ENCODE results near the gene CDH11. TPM values are rescaled to one million over a fixed set of nuclear protein-coding genes. Genes with fewer than 3 reads are reported as not detected.

CDH11 gene
- total RNA-seq, 1 experiment from 2014 or later: 22.1 TPM

GRCh38 chr16:65095090-65095728, 26.7 kb downstream of the CDH11 start:
- Histone ChIP-seq H3K9me3 (no peaks in the 10 kb centered on the region), H3K36me3 (no peaks in the 10 kb centered on the region), H3K27me3 (no peaks in the 10 kb centered on the region), H3K4me3 (no peak overlapping the region)
- DNase-seq: no peak

GRCh38 chr16:65094009-65094408, 27.9 kb downstream of the CDH11 start:
- Histone ChIP-seq H3K4me3 (no peak overlapping the region), H3K9me3 (no peaks in the 10 kb centered on the region), H3K27me3 (no peaks in the 10 kb centered on the region), H3K36me3 (no peaks in the 10 kb centered on the region)
- no peak for DNase-seq

- peak; percentile 2 for DNase-seq
- H3K36me3 ChIP-seq: no peaks in the 10 kb centered on the region
- H3K27me3 ChIP-seq: no peaks in the 10 kb centered on the region
- no peaks in the 10 kb centered on the region for H3K9me3 ChIP-seq
- no peak overlapping the region for H3K4me3 ChIP-seq
Measured at GRCh38 chr16:65083164-65083857, 38.6 kb downstream of the CDH11 start.

GRCh38 chr16:65079549-65079948, 42.3 kb downstream of the CDH11 start:
- H3K9me3 ChIP-seq: no peaks in the 10 kb centered on the region

DNA sequence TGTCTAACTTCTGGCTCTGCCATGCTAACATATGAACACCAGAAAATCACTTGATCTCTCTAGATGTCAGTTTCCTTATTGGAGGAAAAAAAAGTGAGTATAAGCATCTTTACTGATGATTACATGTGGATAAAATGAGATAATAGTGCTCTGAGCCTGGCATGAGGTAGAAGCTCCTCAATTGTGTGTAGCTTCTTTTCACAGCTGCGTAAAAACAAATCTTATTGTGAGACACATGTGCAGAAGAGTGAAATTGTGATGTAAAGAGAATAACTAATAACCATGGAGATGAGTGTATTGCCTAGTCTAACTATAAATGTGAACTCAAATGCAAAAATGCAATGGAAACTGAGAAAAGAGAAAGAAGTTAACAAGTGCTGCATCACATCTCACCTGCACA, 44.7 kb downstream of the CDH11 start:
- Histone ChIP-seq H3K36me3 (no peaks in the 10 kb centered on the region), H3K27me3 (no peaks in the 10 kb centered on the region)

More at GRCh38 chr16:65079549-65079948, 42.3 kb downstream of the CDH11 start:
- no peaks in the 10 kb centered on the region for H3K36me3 ChIP-seq
- no peak overlapping the region for H3K4me3 ChIP-seq
- H3K27me3 ChIP-seq: no peaks in the 10 kb centered on the region
- no peak for DNase-seq

DNA sequence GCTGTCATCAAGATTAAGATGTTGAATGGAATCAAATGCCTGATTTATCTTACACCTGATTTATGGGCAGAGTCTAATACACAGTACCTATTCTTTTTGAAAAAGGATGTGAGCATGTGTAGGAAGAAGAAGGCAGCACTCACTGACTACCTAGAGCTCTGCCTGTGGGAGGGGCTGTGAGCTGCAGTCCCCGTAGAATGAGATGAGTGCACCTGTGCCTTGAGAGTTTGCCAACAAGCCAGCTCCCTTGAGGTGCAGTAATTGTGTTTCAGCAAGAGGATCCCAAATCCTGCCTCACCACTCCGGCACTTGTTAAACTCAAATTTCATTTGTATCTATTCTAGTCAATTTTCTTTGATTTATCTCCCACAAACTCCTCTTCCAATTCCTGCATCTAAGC, 46.0 kb downstream of the CDH11 start:
- H3K36me3 ChIP-seq: no peaks in the 10 kb centered on the region
- DNase-seq: no peak
- H3K27me3 ChIP-seq: no peaks in the 10 kb centered on the region
- H3K4me3 ChIP-seq: no peak overlapping the region
- no peaks in the 10 kb centered on the region for H3K9me3 ChIP-seq

More for the DNA sequence above, 44.7 kb downstream of the CDH11 start:
- no peaks in the 10 kb centered on the region for H3K9me3 ChIP-seq
- DNase-seq: no peak
- no peak overlapping the region for H3K4me3 ChIP-seq

- H3K36me3 ChIP-seq: no peaks in the 10 kb centered on the region
- H3K27me3 ChIP-seq: no peaks in the 10 kb centered on the region
- H3K9me3 ChIP-seq: no peaks in the 10 kb centered on the region
- peak; percentile 60 for DNase-seq
- peak overlapping the region; percentile 25 for H3K4me3 ChIP-seq
Measured at GRCh38 chr16:65071433-65072311, 50.2 kb downstream of the CDH11 start.

DNA sequence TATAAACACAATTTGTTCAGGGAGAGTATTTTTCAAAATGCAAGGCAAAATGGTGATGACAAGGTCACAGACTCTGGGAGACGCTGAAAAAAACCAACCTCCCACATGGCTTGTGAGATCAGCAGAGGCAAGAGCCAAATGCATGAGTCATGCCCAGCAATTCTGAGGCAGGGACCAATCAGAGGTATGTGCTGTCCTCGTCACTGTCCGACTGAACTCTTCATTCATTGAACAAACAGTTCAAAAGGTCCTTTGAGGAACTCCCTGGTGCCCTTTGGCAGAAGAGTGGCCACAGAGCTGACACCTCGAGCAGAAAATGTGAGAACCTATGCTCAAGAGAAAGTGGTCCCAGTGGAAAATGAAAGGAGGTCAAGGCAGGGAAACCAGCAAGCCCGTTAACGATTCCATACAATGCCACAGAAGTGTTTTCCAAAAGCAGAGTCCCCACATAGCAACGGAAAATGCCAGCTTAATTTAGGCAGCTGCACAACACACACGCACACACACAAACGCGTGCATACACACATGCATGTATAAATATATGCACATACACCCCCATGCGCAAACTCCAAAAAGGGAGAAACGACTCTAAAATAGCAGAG, 50.9 kb downstream of the CDH11 start:
- peak; percentile 86 for DNase-seq
- Histone ChIP-seq H3K27me3 (no peaks in the 10 kb centered on the region), H3K9me3 (no peaks in the 10 kb centered on the region), H3K36me3 (no peaks in the 10 kb centered on the region), H3K4me3 (peak overlapping the region; percentile 14; the same call in 1 of the 2 replicates)

DNA sequence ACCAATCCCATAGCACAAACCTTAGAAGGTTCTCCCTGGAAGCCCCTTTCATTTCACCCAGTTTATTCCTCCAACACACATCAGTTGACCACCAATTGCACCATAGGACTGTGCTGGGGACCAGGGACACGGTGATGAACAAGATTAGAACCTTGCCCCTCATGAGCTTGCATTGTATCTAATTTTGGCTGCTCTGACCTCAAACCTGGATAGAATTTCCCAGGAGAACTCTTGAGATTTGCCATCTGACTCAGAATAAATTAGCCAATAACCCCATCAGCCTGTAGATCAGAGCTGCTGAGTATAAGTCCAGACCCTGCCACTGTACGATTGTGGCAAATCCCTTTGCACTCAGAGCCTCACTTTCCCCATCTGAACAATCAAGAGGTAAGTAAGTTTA, 52.1 kb downstream of the CDH11 start:
- Histone ChIP-seq H3K27me3 (no peaks in the 10 kb centered on the region), H3K36me3 (no peaks in the 10 kb centered on the region), H3K9me3 (no peaks in the 10 kb centered on the region), H3K4me3 (no peak overlapping the region)
- no peak for DNase-seq

- no peaks in the 10 kb centered on the region for H3K27me3 ChIP-seq
- DNase-seq: no peak
Measured at GRCh38 chr16:65069065-65069464, 52.8 kb downstream of the CDH11 start.

DNA sequence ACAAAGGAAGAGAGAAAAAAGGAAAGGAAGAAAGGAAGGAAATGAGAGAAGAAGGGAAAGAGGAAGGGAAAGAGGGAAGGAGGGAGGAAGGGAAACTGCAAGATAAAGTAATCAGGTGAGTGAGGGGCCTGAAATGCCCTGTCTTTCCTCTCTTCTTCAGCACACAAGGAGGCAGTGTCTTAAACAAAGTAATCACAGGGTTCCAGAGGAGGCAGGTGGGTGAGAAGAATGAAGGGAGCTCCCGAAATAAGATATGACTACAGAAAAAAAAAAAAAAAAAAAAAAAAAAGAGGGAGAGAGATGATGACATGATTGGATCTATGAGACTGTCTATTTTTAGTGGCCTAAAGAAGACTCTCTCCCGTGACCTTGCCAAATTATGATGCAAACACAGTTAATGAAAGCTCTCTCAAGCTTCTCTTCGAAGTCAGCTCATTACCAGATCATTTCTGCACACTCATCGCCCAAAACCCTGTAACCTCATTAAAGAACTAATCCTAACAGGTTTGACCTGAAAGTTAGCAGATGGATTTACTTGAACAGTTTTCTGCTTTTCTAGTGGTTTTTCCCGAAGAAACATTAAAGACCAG, 53.6 kb downstream of the CDH11 start:
- DNase-seq: no peak
- H3K4me3 ChIP-seq: no peak overlapping the region

More at GRCh38 chr16:65069065-65069464, 52.8 kb downstream of the CDH11 start:
- no peaks in the 10 kb centered on the region for H3K9me3 ChIP-seq
- H3K4me3 ChIP-seq: no peak overlapping the region
- H3K36me3 ChIP-seq: no peaks in the 10 kb centered on the region

GRCh38 chr16:65066651-65067050, 55.2 kb downstream of the CDH11 start:
- H3K9me3 ChIP-seq: no peaks in the 10 kb centered on the region
- H3K4me3 ChIP-seq: no peak overlapping the region
- H3K36me3 ChIP-seq: no peaks in the 10 kb centered on the region
- no peak for DNase-seq
- no peaks in the 10 kb centered on the region for H3K27me3 ChIP-seq

More for the DNA sequence above, 53.6 kb downstream of the CDH11 start:
- H3K9me3 ChIP-seq: no peaks in the 10 kb centered on the region
- H3K36me3 ChIP-seq: no peaks in the 10 kb centered on the region
- H3K27me3 ChIP-seq: no peaks in the 10 kb centered on the region

- Histone ChIP-seq H3K36me3 (no peaks in the 10 kb centered on the region), H3K4me3 (no peak overlapping the region), H3K9me3 (no peaks in the 10 kb centered on the region), H3K27me3 (no peaks in the 10 kb centered on the region)
- no peak for DNase-seq
Measured at GRCh38 chr16:65065031-65065430, 56.8 kb downstream of the CDH11 start.

DNA sequence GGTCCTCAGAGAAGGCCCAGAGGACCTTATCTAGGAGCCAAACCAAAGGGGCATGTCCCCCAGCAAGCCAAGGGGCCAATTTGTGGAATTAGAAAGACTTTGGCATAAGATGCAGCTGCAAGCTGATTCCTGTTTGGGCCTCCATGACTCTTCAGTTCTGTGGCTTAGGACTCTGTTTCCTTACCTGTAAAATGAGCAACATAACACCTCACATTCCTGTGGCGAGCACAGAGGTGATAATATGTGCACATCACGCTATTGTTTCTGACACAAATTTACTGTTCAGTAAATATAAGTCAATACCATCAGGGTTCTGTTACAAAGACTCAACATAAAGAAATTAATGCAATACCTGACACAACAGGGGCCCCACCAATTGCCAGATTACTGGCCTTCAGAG, 57.7 kb downstream of the CDH11 start:
- Histone ChIP-seq H3K36me3 (no peaks in the 10 kb centered on the region), H3K4me3 (no peak overlapping the region), H3K9me3 (no peaks in the 10 kb centered on the region), H3K27me3 (no peaks in the 10 kb centered on the region)
- DNase-seq: no peak

DNA sequence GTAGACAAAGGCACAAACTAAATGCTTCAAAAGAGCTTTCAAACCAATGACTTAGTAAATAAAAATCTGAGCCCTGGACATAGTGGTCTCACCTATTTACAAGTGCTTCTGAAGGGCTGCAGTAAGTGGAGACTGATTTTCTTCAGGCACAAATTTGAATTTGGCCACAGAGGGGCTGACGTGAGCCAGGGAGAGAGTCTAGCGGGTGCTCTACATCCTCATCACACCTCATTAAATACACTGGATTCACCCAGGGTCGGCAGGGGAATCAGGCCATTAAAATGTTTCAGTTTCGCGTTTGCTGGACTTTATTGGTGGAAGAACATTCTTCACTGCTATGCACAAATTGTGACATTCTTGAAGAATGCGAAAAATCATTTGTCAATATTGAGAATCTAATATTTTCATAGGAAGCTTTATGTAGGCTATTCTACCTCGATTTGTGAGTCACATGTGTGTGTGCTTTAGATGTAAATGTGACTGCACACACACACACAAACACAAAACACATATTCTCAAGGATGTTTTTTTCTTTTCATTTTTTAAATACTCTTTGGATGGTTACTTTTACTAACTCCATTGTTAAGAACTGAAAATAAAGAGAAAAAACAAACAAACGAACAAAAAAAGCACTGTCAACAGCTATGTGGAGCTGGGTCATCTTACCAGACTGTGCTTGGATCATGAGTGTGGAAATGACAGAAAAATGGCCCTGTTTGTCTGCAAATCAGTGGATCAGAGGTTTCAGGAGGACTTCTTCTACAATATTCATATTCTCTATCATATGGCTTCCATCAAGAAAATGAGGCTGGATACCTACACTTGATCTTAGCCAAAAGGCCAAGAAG, 58.9 kb downstream of the CDH11 start:
- H3K9me3 ChIP-seq: no peaks in the 10 kb centered on the region
- no peak for DNase-seq
- no peaks in the 10 kb centered on the region for H3K27me3 ChIP-seq
- no peaks in the 10 kb centered on the region for H3K36me3 ChIP-seq
- H3K4me3 ChIP-seq: no peak overlapping the region
